ENCODE data around the gene AKAP6. TPM values are rescaled to one million over a fixed set of nuclear protein-coding genes. Genes with fewer than 3 reads are reported as not detected.

Gene AKAP6
- total RNA-seq, 4 donors from 2014 or later = 2.0 to 11.0 (median 4.2) TPM

DNA sequence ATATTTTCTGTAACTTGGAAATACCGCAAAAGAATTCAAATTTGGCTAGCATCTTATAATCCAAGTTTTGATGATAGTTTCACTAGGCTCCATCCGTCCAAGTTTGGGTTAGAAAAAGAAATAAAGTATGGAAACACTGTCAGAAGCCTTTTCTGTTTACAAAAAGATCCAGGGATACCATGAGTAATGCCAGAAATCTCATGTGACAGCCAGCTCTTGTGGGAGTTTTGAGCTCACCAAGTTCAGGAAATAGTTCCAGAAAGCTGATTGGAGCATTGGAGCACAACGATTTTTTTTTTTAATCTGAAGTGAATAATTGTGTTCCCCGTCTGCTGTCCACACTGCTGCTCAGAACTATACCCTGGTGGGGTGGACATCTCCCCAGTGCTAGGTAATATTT is 379.9 kb downstream of the AKAP6 start:
- no peak for TF ChIP-seq POLR2A (IDR thresholded peaks at IDR 0.05)
- TF ChIP-seq POLR2AphosphoS5 (IDR thresholded peaks at IDR 0.05) = no peak
- no peak for TF ChIP-seq CTCF (IDR thresholded peaks at IDR 0.05)
- TF ChIP-seq EP300 (IDR thresholded peaks at IDR 0.05) = no peak
- Histone ChIP-seq H3K4me3 (no peak overlapping the region), H3K36me3 (no peaks in the 10 kb centered on the region), H3K27ac (peak overlapping the region; percentile 39), H3K27me3 (no peaks in the 10 kb centered on the region), H3K9me3 (no peaks in the 10 kb centered on the region), H3K4me1 (peaks cover 14% of the 10 kb centered on the region)
- WGBS = 27% methylated on average over 4 of the region's 4 CpGs
- DNase-seq (ENCODE audit: low spot score in 2 of 2) = no peak

DNA sequence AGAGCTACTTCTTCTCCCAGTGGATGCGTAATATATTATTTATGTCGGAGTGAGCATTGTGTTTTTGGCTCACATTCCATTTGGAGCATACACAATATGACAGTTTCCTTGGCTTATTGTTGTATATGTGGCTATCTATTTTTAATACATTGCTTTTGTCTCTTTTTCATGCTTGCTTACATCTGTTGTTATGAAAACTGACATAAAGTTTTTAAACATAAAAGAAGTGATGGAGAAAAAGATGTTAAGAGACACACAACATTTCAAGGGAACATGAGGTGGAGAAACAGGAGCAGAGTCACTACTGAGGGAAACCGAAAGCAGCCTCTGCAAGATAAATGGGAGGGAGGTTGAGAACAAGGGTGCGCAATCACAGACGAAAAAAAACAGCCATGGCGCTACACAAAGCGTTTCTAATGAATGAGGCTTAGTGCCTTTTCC is 381.2 kb downstream of the AKAP6 start:
- 65% methylated on average over 6 of the region's 7 CpGs for WGBS
- no peak overlapping the region for H3K4me3 ChIP-seq

GRCh38 chr14:32710731-32711680 is 381.9 kb downstream of the AKAP6 start:
- Histone ChIP-seq H3K4me3 (no peak overlapping the region), H3K9me3 (no peaks in the 10 kb centered on the region)

More for the DNA sequence above, 381.2 kb downstream of the AKAP6 start:
- DNase-seq (ENCODE audit: low spot score in 2 of 2) = no peak
- Histone ChIP-seq H3K27ac (no peak overlapping the region), H3K9me3 (no peaks in the 10 kb centered on the region), H3K27me3 (no peaks in the 10 kb centered on the region), H3K36me3 (no peaks in the 10 kb centered on the region), H3K4me1 (peaks cover 13% of the 10 kb centered on the region)
- no peak for TF ChIP-seq EP300 (IDR thresholded peaks at IDR 0.05)
- TF ChIP-seq POLR2AphosphoS5 (IDR thresholded peaks at IDR 0.05) = no peak
- TF ChIP-seq POLR2A (IDR thresholded peaks at IDR 0.05) = no peak
- TF ChIP-seq CTCF (IDR thresholded peaks at IDR 0.05) = no peak

DNA sequence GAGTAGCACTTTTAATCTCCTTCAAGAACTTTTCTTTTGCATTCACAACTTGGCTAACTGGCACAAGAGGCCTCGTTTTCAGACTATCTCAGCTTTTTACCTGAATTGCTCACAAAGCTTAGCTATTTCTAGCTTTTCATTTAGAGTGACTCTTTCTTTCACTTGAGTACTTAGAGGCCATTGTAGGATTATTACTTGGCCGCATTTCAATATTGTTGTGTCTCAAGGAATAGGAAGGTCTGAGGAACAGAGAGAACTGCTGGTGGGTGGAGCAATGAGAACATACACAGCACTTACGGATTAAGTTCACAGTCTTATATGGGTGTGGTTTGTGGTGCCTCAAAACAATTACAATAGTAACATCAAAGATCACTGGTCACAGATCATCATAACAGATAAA is 384.8 kb downstream of the AKAP6 start:
- no peaks in the 10 kb centered on the region for H3K27me3 ChIP-seq
- peaks cover 7% of the 10 kb centered on the region for H3K4me1 ChIP-seq
- no peaks in the 10 kb centered on the region for H3K36me3 ChIP-seq
- 65% methylated on average over 3 of the region's 3 CpGs for WGBS
- no peak overlapping the region for H3K4me3 ChIP-seq
- no peaks in the 10 kb centered on the region for H3K9me3 ChIP-seq
- no peak for DNase-seq (ENCODE audit: low spot score in 2 of 2)
- no peak overlapping the region for H3K27ac ChIP-seq
- no peak for TF ChIP-seq EP300 (IDR thresholded peaks at IDR 0.05)
- TF ChIP-seq POLR2AphosphoS5 (IDR thresholded peaks at IDR 0.05) = no peak

More at GRCh38 chr14:32710731-32711680, 381.9 kb downstream of the AKAP6 start:
- Histone ChIP-seq H3K4me1 (peaks cover 13% of the 10 kb centered on the region), H3K27ac (no peak overlapping the region), H3K36me3 (no peaks in the 10 kb centered on the region), H3K27me3 (no peaks in the 10 kb centered on the region)
- no peak for DNase-seq (ENCODE audit: low spot score in 2 of 2)
- WGBS = 54% methylated on average over 7 of the region's 7 CpGs
- TF ChIP-seq POLR2A (IDR thresholded peaks at IDR 0.05) (no peak), EP300 (IDR thresholded peaks at IDR 0.05) (no peak), CTCF (IDR thresholded peaks at IDR 0.05) (peak; percentile 29 to 31), POLR2AphosphoS5 (IDR thresholded peaks at IDR 0.05) (no peak)

GRCh38 chr14:32719601-32720000 is 390.5 kb downstream of the AKAP6 start:
- H3K4me1 ChIP-seq = no peaks in the 10 kb centered on the region
- DNase-seq (ENCODE audit: low spot score in 2 of 2) = no peak
- no peak for TF ChIP-seq CTCF (IDR thresholded peaks at IDR 0.05)
- TF ChIP-seq EP300 (IDR thresholded peaks at IDR 0.05) = no peak
- no peak for TF ChIP-seq POLR2AphosphoS5 (IDR thresholded peaks at IDR 0.05)
- TF ChIP-seq POLR2A (IDR thresholded peaks at IDR 0.05) = no peak
- no peak overlapping the region for H3K4me3 ChIP-seq
- H3K27me3 ChIP-seq = no peaks in the 10 kb centered on the region
- H3K9me3 ChIP-seq = no peaks in the 10 kb centered on the region
- H3K36me3 ChIP-seq = no peaks in the 10 kb centered on the region
- 55% methylated on average over 1 of the region's 1 CpG for WGBS
- no peak overlapping the region for H3K27ac ChIP-seq
